Activated CD8-positive, alpha-beta memory T cell treated with anti-CD3 and anti-CD28 coated beads, Interleukin-2, amount 50 U/mL, for 24 hours (primary cell): ENCODE data around the gene OR8H1.

Experiments
- DNase-seq: peaks from one replicate; pipeline ENCODE4 v3.0.0-alpha.2; 2020; ENCODE audit errors: extremely low read depth

Gene OR8H1, protein sequence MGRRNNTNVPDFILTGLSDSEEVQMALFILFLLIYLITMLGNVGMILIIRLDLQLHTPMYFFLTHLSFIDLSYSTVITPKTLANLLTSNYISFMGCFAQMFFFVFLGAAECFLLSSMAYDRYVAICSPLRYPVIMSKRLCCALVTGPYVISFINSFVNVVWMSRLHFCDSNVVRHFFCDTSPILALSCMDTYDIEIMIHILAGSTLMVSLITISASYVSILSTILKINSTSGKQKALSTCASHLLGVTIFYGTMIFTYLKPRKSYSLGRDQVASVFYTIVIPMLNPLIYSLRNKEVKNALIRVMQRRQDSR

DNA sequence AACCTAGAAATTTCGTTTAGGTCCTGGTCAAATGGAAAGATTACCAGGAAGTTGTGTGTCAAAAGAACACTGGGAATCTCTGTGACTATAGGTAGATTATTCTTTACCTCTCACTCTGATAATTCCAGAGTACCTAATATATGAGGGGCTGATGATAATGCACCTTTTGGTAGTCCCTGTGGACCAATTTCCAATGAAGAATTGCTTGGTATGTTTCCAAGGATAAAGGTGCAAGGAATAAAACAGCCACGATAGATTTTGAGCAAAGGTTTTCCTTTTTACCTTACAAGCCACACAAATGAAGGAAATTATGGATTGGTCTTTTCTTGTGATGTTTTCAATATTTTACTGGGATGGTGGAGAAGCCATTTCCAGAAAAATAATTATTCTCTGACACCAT is at the start of gene OR8H1:
TSS of gene OR8H1 (minus strand) at position 101 of the 400 bp plus-strand sequence. CDS start 1,192 bp downstream, outside the sequence.
- DNase-seq: no peak

DNA sequence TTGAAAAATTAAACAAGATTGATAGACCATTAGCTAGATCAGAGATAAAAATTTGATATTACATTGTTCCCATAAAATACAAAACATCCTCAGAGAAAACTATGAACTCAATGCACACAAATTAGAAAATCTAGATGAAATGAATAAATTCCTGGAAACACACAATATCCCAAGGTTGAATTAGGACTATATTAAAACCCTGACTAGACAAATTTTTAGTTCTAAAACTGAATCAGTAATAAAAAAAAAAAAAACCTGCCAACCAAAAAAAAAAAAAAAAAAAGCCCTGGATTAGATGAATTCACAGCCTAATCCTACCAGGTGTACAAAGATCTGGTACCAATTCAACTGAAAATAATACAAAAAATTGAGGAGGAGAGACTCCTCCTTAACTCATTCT is 48.2 kb upstream of the OR8H1 start:
- no peak for DNase-seq

DNA sequence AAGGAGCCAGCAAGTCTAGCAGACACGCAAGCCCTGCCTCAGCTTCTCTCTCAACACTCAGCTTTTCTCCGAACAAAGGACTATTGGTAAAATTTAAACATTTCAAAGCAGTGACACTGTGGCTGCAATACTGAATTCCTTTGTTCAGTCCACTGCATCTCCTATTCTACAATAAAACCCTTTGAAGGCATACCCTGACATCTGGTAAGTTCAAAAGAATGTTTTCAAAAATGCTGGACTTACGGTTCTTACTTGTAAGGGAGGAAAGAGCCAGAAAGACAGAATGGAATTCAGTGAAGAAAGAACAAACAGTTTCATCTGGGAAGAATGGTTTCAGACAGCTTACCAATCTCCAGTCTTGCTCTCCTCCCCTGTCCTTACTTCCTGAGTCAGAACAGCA is 41.1 kb upstream of the OR8H1 start:
- DNase-seq: no peak

GRCh38 chr11:56331861-56332491 is 39.9 kb upstream of the OR8H1 start:
- DNase-seq: no peak

- DNase-seq: no peak
These were observed 22.8 kb upstream of the OR8H1 start, which contains the start of gene OR8K3 for GRCh38 chr11:56314844-56315243. Gene OR8K3 (plus strand): TSS chr11:56315144. CDS start chr11:56318307, 3,163 bp downstream.

DNA sequence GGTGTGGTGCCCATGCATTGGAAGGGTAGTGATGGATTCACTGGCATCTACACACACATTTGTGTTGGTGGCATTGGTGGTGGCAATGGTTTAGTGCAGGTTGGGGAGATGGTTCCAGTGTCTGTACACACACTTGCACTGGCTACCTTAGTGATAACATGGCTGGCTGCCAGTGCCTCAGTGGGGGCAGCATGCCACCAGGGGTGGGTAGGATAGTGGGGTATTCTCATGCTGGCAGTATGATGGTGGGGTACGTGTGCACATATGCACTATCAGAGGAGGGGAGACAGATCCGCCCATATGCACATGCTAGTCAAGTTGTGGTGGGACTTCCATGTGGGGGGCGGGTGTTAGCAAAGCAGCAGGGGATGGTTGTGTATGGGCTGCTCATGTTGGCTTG is 15.8 kb upstream of the OR8H1 start:
- no peak for DNase-seq

GRCh38 chr11:56296898-56297297 is 4.8 kb upstream of the OR8H1 start:
- DNase-seq: no peak

- no peak for DNase-seq
These were observed 18.2 kb downstream of the OR8H1 start, which contains the start of gene OR5T1 for GRCh38 chr11:56273854-56274253. Gene OR5T1 (plus strand): TSS chr11:56274154. CDS start chr11:56275639, 1,485 bp downstream.

DNA sequence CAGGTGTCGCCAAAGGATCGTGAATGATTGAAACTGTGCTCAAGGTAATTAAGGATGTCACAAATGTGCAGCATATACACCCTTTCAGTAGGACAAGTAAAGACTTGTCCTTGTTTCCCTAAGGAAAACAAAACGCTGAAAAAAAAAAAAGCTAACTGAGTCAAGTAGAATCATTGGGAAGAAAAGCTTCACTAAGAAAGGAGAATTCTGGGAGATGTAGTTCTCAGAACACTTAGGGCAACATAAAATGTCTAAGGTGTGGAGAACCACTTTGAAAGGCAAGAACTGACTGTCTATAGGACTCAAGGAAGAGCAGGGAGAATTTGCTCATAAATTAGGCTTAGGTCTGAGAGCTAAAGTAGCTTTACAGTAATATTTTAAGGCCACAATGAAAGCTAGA is 21.0 kb downstream of the OR8H1 start:
- no peak for DNase-seq

DNA sequence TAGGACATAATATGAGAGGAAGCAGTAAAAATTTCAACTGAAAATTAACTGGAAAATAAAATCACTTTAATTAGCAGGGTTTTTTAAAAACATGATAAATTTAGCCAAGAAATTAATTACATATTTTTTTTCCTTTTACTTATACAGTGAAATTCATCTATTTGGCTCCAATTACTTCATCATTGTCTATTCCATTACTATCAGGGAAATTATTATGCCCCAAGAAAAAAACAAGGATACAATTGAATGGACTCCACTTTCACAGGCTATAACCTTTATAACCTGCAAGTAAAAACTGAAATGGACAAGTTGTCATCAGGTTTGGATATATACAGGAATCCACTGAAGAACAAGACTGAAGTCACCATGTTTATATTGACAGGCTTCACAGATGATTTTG is 40.1 kb downstream of the OR8H1 start, which contains the start of gene OR5T3:
TSS of gene OR5T3 (plus strand) at position 301 of the 400 bp plus-strand sequence. CDS start at position 301, 0 bp downstream.
- DNase-seq: no peak
